Tibial artery (tissue), 4 donors: ENCODE data around the gene NEUROD4.

Source experiments
- DNase-seq, 2 donors: peaks; one replicate each; pipeline ENCODE4 v3.0.0-alpha.2; 2019
- H3K27ac ChIP-seq, 2 donors: fragments of 200-600 bp; sonication (generic) in 1 of 2; 1 replicate in 1 of 2; 2 replicates in 1 of 2; pipeline ENCODE4 v1.5.1; 2018 to 2019; ENCODE audit warnings: mild to moderate bottlenecking in 1 of 2
- H3K27me3 ChIP-seq, 2 donors: fragments of 200-600 bp; sonication (generic) in 1 of 2; one replicate each; pipeline versions ENCODE4 v1.5.1 to v1.6.0; 2016 to 2019
- H3K36me3 ChIP-seq, 3 donors: fragments of 200-600 bp; sonication (generic) in 2 of 3; one replicate each; pipeline ENCODE4 v1.5.1; 2016 to 2019; ENCODE audit warnings: mild to moderate bottlenecking in 2 of 3
- H3K4me1 ChIP-seq, 4 donors: fragments of 200-600 bp; sonication (generic) in 2 of 4; 1 replicate in 3 of 4; 2 replicates in 1 of 4; pipeline ENCODE4 v1.5.1; 2016 to 2019
- H3K4me3 ChIP-seq, 2 donors: fragments of 200-600 bp; sonication (generic) in 1 of 2; 1 replicate in 1 of 2; 2 replicates in 1 of 2; pipeline ENCODE4 v1.5.1; 2018 to 2019; ENCODE audit warnings: mild to moderate bottlenecking in 2 of 2
- H3K9me3 ChIP-seq, 3 donors: fragments of 200-600 bp; sonication (generic) in 1 of 3; one replicate each; pipeline ENCODE4 v1.5.1; 2016 to 2019
- intact Hi-C: fragments of 100-400 bp; cut with DNase I; formaldehyde crosslinking; loops from one replicate; pipeline ENCODE4 v1.15.0; 2023; ENCODE audit warnings: low total_unique reads
- TF ChIP-seq, protein P1 (sequence below), 2 experiments: fragments of 200-600 bp in 1 of 2; fragments of 450-650 bp in 1 of 2; IDR thresholded peaks; one replicate each; pipeline ENCODE4 v1.5.1; 2017 to 2019; ENCODE audit warnings: antibody characterized with exemption in 2 of 2, mild to moderate bottlenecking in 1 of 2, moderate library complexity in 1 of 2

NEUROD4 gene

GRCh38 chr12:54991161-54991990, 28.4 kb upstream of the NEUROD4 start:
- Histone ChIP-seq H3K36me3 (no peaks in the 10 kb centered on the region), H3K4me1 (no peaks in the 10 kb centered on the region), H3K9me3 (no peaks in the 10 kb centered on the region), H3K27me3 (no peaks in the 10 kb centered on the region), H3K27ac (no peak overlapping the region), H3K4me3 (no peak overlapping the region)
- TF ChIP-seq, protein P1, sequence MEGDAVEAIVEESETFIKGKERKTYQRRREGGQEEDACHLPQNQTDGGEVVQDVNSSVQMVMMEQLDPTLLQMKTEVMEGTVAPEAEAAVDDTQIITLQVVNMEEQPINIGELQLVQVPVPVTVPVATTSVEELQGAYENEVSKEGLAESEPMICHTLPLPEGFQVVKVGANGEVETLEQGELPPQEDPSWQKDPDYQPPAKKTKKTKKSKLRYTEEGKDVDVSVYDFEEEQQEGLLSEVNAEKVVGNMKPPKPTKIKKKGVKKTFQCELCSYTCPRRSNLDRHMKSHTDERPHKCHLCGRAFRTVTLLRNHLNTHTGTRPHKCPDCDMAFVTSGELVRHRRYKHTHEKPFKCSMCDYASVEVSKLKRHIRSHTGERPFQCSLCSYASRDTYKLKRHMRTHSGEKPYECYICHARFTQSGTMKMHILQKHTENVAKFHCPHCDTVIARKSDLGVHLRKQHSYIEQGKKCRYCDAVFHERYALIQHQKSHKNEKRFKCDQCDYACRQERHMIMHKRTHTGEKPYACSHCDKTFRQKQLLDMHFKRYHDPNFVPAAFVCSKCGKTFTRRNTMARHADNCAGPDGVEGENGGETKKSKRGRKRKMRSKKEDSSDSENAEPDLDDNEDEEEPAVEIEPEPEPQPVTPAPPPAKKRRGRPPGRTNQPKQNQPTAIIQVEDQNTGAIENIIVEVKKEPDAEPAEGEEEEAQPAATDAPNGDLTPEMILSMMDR (IDR thresholded peaks at IDR 0.05): no peak
- intact Hi-C loops: loop anchor here (10.0 kb wide), 1 partner anchor 83 kb away; no protein-coding TSS in a partner anchor
- no peak for DNase-seq

DNA sequence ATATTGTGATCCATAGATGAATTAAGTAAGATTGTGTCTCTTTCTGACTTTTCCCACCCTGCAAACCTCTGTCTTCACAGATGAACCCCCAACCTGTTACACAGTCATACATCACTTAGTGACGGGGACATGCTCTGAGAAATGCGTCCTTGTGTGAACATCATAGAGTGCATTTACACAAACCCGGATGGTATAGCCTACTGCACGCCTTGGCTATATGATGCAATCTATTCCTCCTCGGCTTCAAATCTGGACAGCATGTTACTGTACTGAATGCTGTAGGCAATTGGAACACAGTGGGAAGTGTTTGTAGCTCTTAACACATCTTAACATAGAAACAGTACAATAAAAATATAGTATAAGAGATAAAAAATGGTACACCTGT, 27.8 kb upstream of the NEUROD4 start:
- Histone ChIP-seq H3K36me3 (no peaks in the 10 kb centered on the region), H3K9me3 (no peaks in the 10 kb centered on the region), H3K4me3 (no peak overlapping the region), H3K27ac (no peak overlapping the region), H3K4me1 (no peaks in the 10 kb centered on the region), H3K27me3 (no peaks in the 10 kb centered on the region)
- intact Hi-C loops: loop anchor here (10.0 kb wide), 1 partner anchor 83 kb away; no protein-coding TSS in a partner anchor
- TF ChIP-seq, protein P1 (IDR thresholded peaks at IDR 0.05): no peak
- no peak for DNase-seq

DNA sequence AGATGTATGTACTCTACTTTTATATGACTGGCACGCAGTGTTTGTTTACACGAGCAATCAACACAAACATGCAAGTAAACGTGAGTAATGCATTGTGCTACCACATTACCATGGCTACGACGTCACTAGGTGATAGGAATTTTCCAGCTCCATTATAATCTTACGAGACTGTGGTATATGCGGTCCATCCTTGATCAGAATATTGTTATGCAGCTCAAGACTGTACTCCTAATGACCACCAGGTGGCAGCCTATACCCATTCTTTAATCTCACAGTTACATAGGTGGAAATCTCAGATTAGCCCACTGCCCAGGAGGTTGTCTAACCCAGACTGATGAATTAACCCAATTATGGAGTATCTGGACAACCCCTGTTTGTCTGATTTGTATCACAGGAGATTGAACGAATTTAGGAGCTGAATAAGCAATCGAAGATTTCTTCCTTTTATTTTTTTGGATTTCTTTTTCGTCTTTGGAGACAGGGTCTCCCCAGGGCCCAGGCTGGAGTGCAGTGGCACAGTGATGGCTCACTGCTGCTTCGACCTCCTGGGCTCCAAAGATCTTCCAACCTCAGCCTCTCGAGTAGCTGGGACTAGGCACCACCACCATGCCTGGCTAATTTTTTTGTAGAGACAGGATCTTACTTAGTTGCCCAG, 26.5 kb upstream of the NEUROD4 start:
- H3K27me3 ChIP-seq: peaks cover 0 to 4% of the 10 kb centered on the region in 2 donors
- H3K4me1 ChIP-seq: no peaks in the 10 kb centered on the region
- TF ChIP-seq, protein P1 (IDR thresholded peaks at IDR 0.05): peak; percentile 85 to 91
- DNase-seq: peak in 1 of 2 donors; percentile 51
- intact Hi-C loops: loop anchor here (10.0 kb wide), 1 partner anchor 81 kb away; no protein-coding TSS in a partner anchor
- H3K9me3 ChIP-seq: no peaks in the 10 kb centered on the region
- H3K4me3 ChIP-seq: no peak overlapping the region
- no peak overlapping the region for H3K27ac ChIP-seq
- no peaks in the 10 kb centered on the region for H3K36me3 ChIP-seq

DNA sequence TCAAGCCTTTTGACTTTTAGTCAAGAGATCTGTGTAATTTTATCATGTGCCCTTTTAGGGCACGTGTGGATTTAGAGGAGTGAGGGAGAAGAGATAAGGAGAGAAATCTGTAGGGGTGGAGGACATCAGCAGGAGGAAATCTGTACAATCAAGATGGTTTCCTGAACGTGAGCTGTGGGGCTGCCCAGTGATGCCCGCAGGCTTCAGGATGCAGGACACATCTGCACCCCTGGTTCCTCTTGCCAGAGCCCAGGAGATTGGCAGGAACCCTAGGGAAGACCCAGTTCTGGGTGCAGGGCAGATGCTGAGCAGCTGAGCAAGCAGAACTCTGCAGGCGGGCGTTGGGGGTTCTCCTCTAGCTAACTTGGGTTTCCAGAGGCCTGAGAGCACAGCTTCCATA, 23.6 kb upstream of the NEUROD4 start:
- Histone ChIP-seq H3K9me3 (no peaks in the 10 kb centered on the region), H3K4me3 (no peak overlapping the region), H3K27me3 (peaks cover 0 to 6% of the 10 kb centered on the region in 2 donors), H3K27ac (no peak overlapping the region), H3K4me1 (no peaks in the 10 kb centered on the region), H3K36me3 (no peaks in the 10 kb centered on the region)
- TF ChIP-seq, protein P1 (IDR thresholded peaks at IDR 0.05): no peak
- intact Hi-C loops: loop anchor here (10.0 kb wide), 1 partner anchor 79 kb away; no protein-coding TSS in a partner anchor
- no peak for DNase-seq

DNA sequence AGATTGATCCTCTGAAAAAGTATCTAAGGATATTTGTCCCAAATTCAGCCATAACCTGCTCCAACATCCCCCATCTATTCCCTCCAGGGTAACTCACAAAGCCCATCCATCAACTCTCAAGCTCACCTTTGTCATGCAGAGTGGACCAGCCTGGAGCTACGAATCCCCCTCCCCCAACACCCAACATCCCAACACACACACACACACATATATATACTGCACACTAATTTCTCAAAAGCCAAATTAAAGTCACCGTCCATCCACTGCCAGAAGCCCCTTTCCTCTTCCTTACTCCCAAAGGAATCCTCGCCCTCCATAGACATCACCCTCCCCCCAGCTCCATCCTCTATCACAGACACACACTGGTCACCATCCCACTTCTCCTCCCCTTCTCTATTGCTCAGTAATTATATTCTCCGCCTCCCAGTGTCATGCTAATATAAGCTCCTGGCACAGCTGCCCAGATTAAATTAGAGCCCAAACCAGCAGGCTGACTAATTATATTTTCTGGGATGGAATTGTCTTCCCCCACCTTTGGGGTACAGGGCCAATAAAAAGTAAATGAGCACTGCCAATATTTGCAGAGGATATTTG, 21.7 kb upstream of the NEUROD4 start:
- Histone ChIP-seq H3K27ac (no peak overlapping the region), H3K36me3 (no peaks in the 10 kb centered on the region), H3K9me3 (no peaks in the 10 kb centered on the region), H3K4me1 (no peaks in the 10 kb centered on the region), H3K4me3 (no peak overlapping the region), H3K27me3 (peaks cover 0 to 6% of the 10 kb centered on the region in 2 donors)
- no peak for DNase-seq
- TF ChIP-seq, protein P1 (IDR thresholded peaks at IDR 0.05): no peak
- intact Hi-C loops: loop anchor here (10.0 kb wide), 1 partner anchor 77 kb away; no protein-coding TSS in a partner anchor
